NT2/D1 (cell line): ENCODE data around the gene PLXNA4.

Experiments
- DNase-seq: peaks from one replicate; pipeline ENCODE4 v3.0.0-alpha.2; 2011; ENCODE audit warnings: low read depth, low spot score
- H3K27me3 ChIP-seq: 2 replicates; pipeline ENCODE4 v1.6.0; 2011; ENCODE audit warnings: mild to moderate bottlenecking; ENCODE audit not compliant: insufficient read length, insufficient read depth
- H3K36me3 ChIP-seq: 2 replicates; pipeline ENCODE4 v1.6.1; 2011; ENCODE audit warnings: mild to moderate bottlenecking, low read length, mixed read lengths; ENCODE audit not compliant: insufficient read depth, insufficient read length
- H3K4me1 ChIP-seq: 2 replicates; pipeline ENCODE4 v1.5.1; 2011; ENCODE audit not compliant: insufficient read depth, insufficient read length
- H3K4me3 ChIP-seq: 2 replicates; pipeline ENCODE4 v1.5.1; 2011; ENCODE audit warnings: low read depth; ENCODE audit not compliant: insufficient read length
- H3K9ac ChIP-seq: 2 replicates; pipeline ENCODE4 v1.6.0; 2011; ENCODE audit warnings: low read depth; ENCODE audit not compliant: insufficient read length
- H3K9me3 ChIP-seq: 2 replicates; pipeline ENCODE4 v1.5.1; 2011; ENCODE audit warnings: mild to moderate bottlenecking, low read length; ENCODE audit not compliant: insufficient read depth
- SUZ12 ChIP-seq: IDR thresholded peaks from 2 replicates; pipeline ENCODE4 v1.6.1; 2011; ENCODE audit not compliant: insufficient read length, insufficient read depth; ENCODE audit errors: extremely low read depth
- YY1 ChIP-seq: IDR thresholded peaks from 2 replicates; pipeline ENCODE4 v1.6.1; 2011; ENCODE audit not compliant: insufficient read length, insufficient read depth
- ZNF274 ChIP-seq: IDR thresholded peaks from 2 replicates; pipeline ENCODE4 v1.6.1; 2011; ENCODE audit warnings: mild to moderate bottlenecking, low read depth, low read length

The PLXNA4 gene

GRCh38 chr7:132508724-132509353, 67.4 kb downstream of the PLXNA4 start:
- TF ChIP-seq YY1: no peak
- no peak for TF ChIP-seq SUZ12
- TF ChIP-seq ZNF274: no peak
- Histone ChIP-seq H3K4me3 (no peak overlapping the region), H3K4me1 (no peaks in the 10 kb centered on the region), H3K9ac (no peak overlapping the region), H3K9me3 (no peaks in the 10 kb centered on the region), H3K27me3 (no peaks in the 10 kb centered on the region), H3K36me3 (no peaks in the 10 kb centered on the region)
- no peak for DNase-seq

GRCh38 chr7:132504852-132505251, 71.4 kb downstream of the PLXNA4 start:
- Histone ChIP-seq H3K9me3 (no peaks in the 10 kb centered on the region), H3K9ac (no peak overlapping the region), H3K4me1 (no peaks in the 10 kb centered on the region), H3K36me3 (no peaks in the 10 kb centered on the region), H3K27me3 (no peaks in the 10 kb centered on the region), H3K4me3 (no peak overlapping the region)
- DNase-seq: no peak
- no peak for TF ChIP-seq SUZ12
- TF ChIP-seq ZNF274: no peak
- no peak for TF ChIP-seq YY1

DNA sequence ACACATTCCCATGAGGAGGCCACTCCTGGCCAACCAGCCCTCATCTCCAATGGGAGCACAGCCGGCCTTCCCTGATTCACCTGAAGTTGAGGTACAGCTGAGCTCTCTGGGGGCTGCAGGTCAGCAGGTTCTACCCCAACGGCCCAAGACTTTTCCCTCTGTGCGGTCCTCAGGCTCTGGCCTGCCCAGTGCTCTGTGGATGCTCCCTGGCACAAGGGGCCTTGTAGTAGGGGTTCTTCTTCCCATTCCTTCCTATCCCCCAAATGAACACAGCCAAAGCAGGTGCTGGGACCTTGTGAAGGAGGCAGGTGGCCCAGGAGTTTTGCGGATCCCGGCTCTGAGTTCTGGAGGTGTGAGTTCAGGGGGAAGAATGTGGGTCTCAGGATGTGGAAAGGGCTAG, 72.2 kb downstream of the PLXNA4 start:
- Histone ChIP-seq H3K27me3 (no peaks in the 10 kb centered on the region), H3K4me3 (no peak overlapping the region), H3K4me1 (no peaks in the 10 kb centered on the region), H3K9me3 (no peaks in the 10 kb centered on the region), H3K9ac (no peak overlapping the region), H3K36me3 (no peaks in the 10 kb centered on the region)
- no peak for DNase-seq
- no peak for TF ChIP-seq ZNF274
- TF ChIP-seq SUZ12: no peak
- no peak for TF ChIP-seq YY1

DNA sequence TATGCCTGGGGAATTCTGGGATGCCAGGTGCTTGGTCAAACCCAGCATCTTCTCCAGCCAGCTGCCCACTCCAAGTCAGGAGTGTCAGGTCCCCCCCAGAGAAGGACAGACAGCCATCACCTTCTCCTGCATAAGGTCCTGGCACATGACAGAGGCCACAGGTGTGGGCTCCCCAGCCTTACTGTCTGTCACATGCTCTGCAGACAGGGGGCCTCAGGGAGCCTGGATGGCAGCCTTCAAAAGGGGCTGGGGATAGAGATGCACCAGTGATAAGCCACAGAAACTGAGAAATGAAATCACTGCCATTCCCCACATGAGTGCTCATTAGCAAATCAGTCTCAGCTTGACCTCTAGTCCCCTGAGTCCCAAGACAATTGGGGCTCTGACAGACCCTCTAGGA, 72.9 kb downstream of the PLXNA4 start:
- Histone ChIP-seq H3K27me3 (no peaks in the 10 kb centered on the region), H3K36me3 (no peaks in the 10 kb centered on the region), H3K9ac (no peak overlapping the region), H3K4me3 (no peak overlapping the region), H3K4me1 (no peaks in the 10 kb centered on the region), H3K9me3 (no peaks in the 10 kb centered on the region)
- TF ChIP-seq ZNF274: no peak
- no peak for TF ChIP-seq YY1
- no peak for TF ChIP-seq SUZ12
- DNase-seq: no peak

GRCh38 chr7:132501956-132502355, 74.3 kb downstream of the PLXNA4 start:
- Histone ChIP-seq H3K9me3 (no peaks in the 10 kb centered on the region), H3K4me1 (no peaks in the 10 kb centered on the region), H3K9ac (no peak overlapping the region), H3K27me3 (no peaks in the 10 kb centered on the region), H3K36me3 (no peaks in the 10 kb centered on the region), H3K4me3 (no peak overlapping the region)
- no peak for DNase-seq
- TF ChIP-seq YY1 (no peak), ZNF274 (no peak), SUZ12 (no peak)

- Histone ChIP-seq H3K9ac (no peak overlapping the region), H3K4me3 (no peak overlapping the region), H3K36me3 (no peaks in the 10 kb centered on the region), H3K9me3 (no peaks in the 10 kb centered on the region), H3K27me3 (no peaks in the 10 kb centered on the region), H3K4me1 (no peaks in the 10 kb centered on the region)
- TF ChIP-seq ZNF274 (no peak), YY1 (no peak), SUZ12 (no peak)
- DNase-seq: no peak
These were observed 75.4 kb downstream of the PLXNA4 start for GRCh38 chr7:132500727-132501440.

DNA sequence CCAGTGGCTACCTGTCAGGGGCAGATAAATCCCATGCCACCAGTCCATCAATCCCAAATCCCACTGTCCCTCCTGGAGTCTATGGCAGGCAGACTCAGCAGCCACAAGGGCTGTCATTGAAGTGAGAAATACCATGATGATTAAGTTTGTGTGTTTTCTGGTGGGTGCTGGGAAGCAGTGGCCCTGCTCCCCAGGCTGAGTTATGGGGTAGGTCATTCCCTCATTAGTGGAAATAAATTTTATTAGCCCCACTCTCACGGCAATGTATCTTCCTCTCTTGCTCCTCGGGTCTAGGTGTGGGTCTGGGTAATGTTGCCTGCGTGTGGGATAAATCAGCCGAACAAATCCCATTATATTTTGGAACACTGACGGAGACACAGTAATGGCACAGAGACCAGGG, 76.8 kb downstream of the PLXNA4 start:
- Histone ChIP-seq H3K9me3 (no peaks in the 10 kb centered on the region), H3K4me3 (no peak overlapping the region), H3K36me3 (no peaks in the 10 kb centered on the region), H3K27me3 (no peaks in the 10 kb centered on the region), H3K9ac (no peak overlapping the region), H3K4me1 (no peaks in the 10 kb centered on the region)
- TF ChIP-seq YY1 (no peak), ZNF274 (no peak), SUZ12 (no peak)
- no peak for DNase-seq
